GM12891 (cell line): ENCODE results near the gene GLB1L3.
"Not testable (repeated sequence)": the region's sequence is repeated elsewhere in the genome, so short reads cannot be mapped to it uniquely, and the experiment has no call there.

Experiments used
- DNase-seq: peaks from one replicate; pipeline ENCODE4 v3.0.0; 2011; ENCODE audit warnings: low spot score; ENCODE audit not compliant: insufficient read length
- FAIRE-seq: peaks from 2 replicates; lab custom pipeline; 2011; peaks lifted over from hg19 to GRCh38; lab: Jason Lieb, UNC
- PAX5 ChIP-seq: IDR thresholded peaks from 2 replicates; pipeline ENCODE4 v1.6.1; 2011; ENCODE audit warnings: low read length, moderate library complexity, mild to moderate bottlenecking; ENCODE audit not compliant: insufficient read depth, severe bottlenecking
- POLR2A ChIP-seq: IDR thresholded peaks from 2 replicates; pipeline ENCODE4 v1.6.1; 2011; ENCODE audit warnings: low read depth, low read length, control low read depth
- POLR2AphosphoS5 ChIP-seq: IDR thresholded peaks from 2 replicates; pipeline ENCODE4 v1.6.1; 2011; ENCODE audit warnings: low read depth, low read length, control low read depth
- POU2F2 ChIP-seq: IDR thresholded peaks from 2 replicates; pipeline ENCODE4 v1.6.1; 2011; ENCODE audit warnings: low read depth, mild to moderate bottlenecking, control low read depth, low read length, moderate library complexity
- SPI1 ChIP-seq: IDR thresholded peaks from 2 replicates; pipeline ENCODE4 v1.6.1; 2011; ENCODE audit warnings: low read depth, low read length, control low read depth
- TAF1 ChIP-seq: IDR thresholded peaks from 2 replicates; pipeline ENCODE4 v1.6.1; 2011; ENCODE audit warnings: low read depth, low read length, control low read depth

Gene GLB1L3

GRCh38 chr11:134313821-134314607 is 37.8 kb downstream of the GLB1L3 start:
- DNase-seq (no peak), FAIRE-seq (no peak)
- no peak for TF ChIP-seq POU2F2

GRCh38 chr11:134317103-134317502 is 40.9 kb downstream of the GLB1L3 start:
- FAIRE-seq (no peak), DNase-seq (no peak)
- TF ChIP-seq POLR2A (no peak), POU2F2 (no peak), POLR2AphosphoS5 (no peak), SPI1 (no peak), PAX5 (no peak)

GRCh38 chr11:134321373-134321772 is 45.2 kb downstream of the GLB1L3 start:
- not testable (repeated sequence) for FAIRE-seq, DNase-seq

- DNase-seq (no peak), FAIRE-seq (no peak)
- no peak for TF ChIP-seq TAF1
- no peak for TF ChIP-seq PAX5
- TF ChIP-seq SPI1: no peak
- no peak for TF ChIP-seq POLR2AphosphoS5
- TF ChIP-seq POLR2A: no peak
- no peak for TF ChIP-seq POU2F2
These were observed 46.4 kb downstream of the GLB1L3 start for GRCh38 chr11:134322553-134322952.

GRCh38 chr11:134328433-134328832 is 52.3 kb downstream of the GLB1L3 start:
- TF ChIP-seq PAX5: no peak
- TF ChIP-seq TAF1: no peak
- no peak for TF ChIP-seq POLR2AphosphoS5
- no peak for TF ChIP-seq SPI1
- no peak for TF ChIP-seq POU2F2
- no peak for TF ChIP-seq POLR2A
- FAIRE-seq: no peak
- no peak for DNase-seq

GRCh38 chr11:134330611-134331353 is 54.6 kb downstream of the GLB1L3 start:
- TF ChIP-seq TAF1 (no peak), POLR2AphosphoS5 (no peak), SPI1 (no peak), PAX5 (no peak), POLR2A (no peak), POU2F2 (no peak)
- no peak for FAIRE-seq
- no peak for DNase-seq

GRCh38 chr11:134331354-134332188 is 55.4 kb downstream of the GLB1L3 start, which contains the start of gene GLB1L2:
GLB1L2 (plus strand) TSS chr11:134331988; CDS start chr11:134332062, 74 bp downstream.
- DNase-seq (peak; percentile 66), FAIRE-seq (no peak)
- TF ChIP-seq TAF1: no peak
- TF ChIP-seq SPI1: no peak
- no peak for TF ChIP-seq POLR2A
- TF ChIP-seq PAX5: no peak
- TF ChIP-seq POU2F2: no peak
- TF ChIP-seq POLR2AphosphoS5: no peak

- no peak for DNase-seq
- TF ChIP-seq TAF1: no peak
- no peak for TF ChIP-seq POU2F2
- no peak for TF ChIP-seq SPI1
- no peak for TF ChIP-seq POLR2A
- no peak for TF ChIP-seq POLR2AphosphoS5
- TF ChIP-seq PAX5: no peak
- no peak for FAIRE-seq
These were observed 56.0 kb downstream of the GLB1L3 start for GRCh38 chr11:134332189-134332631.

GRCh38 chr11:134332782-134333181 is 56.6 kb downstream of the GLB1L3 start:
- TF ChIP-seq SPI1 (no peak), PAX5 (no peak), TAF1 (no peak), POU2F2 (no peak), POLR2A (no peak), POLR2AphosphoS5 (no peak)
- DNase-seq (no peak), FAIRE-seq (no peak)

- FAIRE-seq (no peak), DNase-seq (no peak)
- TF ChIP-seq POLR2A (no peak), POU2F2 (no peak), SPI1 (no peak), POLR2AphosphoS5 (no peak), TAF1 (no peak), PAX5 (no peak)
These were observed 57.1 kb downstream of the GLB1L3 start for GRCh38 chr11:134333312-134333711.
